ENCODE results near the gene P2RY8.
"Not testable (repeated sequence)": the region's sequence is repeated elsewhere in the genome, so short reads cannot be mapped to it uniquely, and the experiment has no call there.

Gene P2RY8

GRCh38 chrX:1576201-1576992 lies 39.4 kb upstream of the P2RY8 start:
- in situ Hi-C loops (cut with MboI; ENCODE audit: low pct_unique_long_range_greater_than_20kb, low sequenced_read_pairs, unreplicated experiment) = no loop called here

GRCh38 chrX:1574181-1574580 lies 37.2 kb upstream of the P2RY8 start:
- DNase-seq (ENCODE audit: low spot score); in situ Hi-C loops (cut with MboI; ENCODE audit: low pct_unique_long_range_greater_than_20kb, low sequenced_read_pairs, unreplicated experiment): not testable (repeated sequence)

More at GRCh38 chrX:1576201-1576992, 39.4 kb upstream of the P2RY8 start:
- TF ChIP-seq CTCF (IDR thresholded peaks at IDR 0.05; ENCODE audit: extremely low read depth, insufficient read depth, missing control alignments) = no peak
- DNase-seq (ENCODE audit: low spot score) = no peak

GRCh38 chrX:1564750-1565683 lies 28.0 kb upstream of the P2RY8 start:
- peak; percentile 53 for DNase-seq (ENCODE audit: low spot score)
- in situ Hi-C loops (cut with MboI; ENCODE audit: low pct_unique_long_range_greater_than_20kb, low sequenced_read_pairs, unreplicated experiment) = no loop called here
- TF ChIP-seq CTCF (IDR thresholded peaks at IDR 0.05; ENCODE audit: extremely low read depth, insufficient read depth, missing control alignments) = no peak

- DNase-seq (ENCODE audit: low spot score); in situ Hi-C loops (cut with MboI; ENCODE audit: low pct_unique_long_range_greater_than_20kb, low sequenced_read_pairs, unreplicated experiment): not testable (repeated sequence)
These were observed 27.1 kb upstream of the P2RY8 start for GRCh38 chrX:1564077-1564476.

GRCh38 chrX:1561164-1561563 lies 24.2 kb upstream of the P2RY8 start:
- no peak for DNase-seq (ENCODE audit: low spot score)
- in situ Hi-C loops (cut with MboI; ENCODE audit: low pct_unique_long_range_greater_than_20kb, low sequenced_read_pairs, unreplicated experiment) = no loop called here
- TF ChIP-seq CTCF (IDR thresholded peaks at IDR 0.05; ENCODE audit: extremely low read depth, insufficient read depth, missing control alignments) = no peak

GRCh38 chrX:1558761-1559468 lies 21.9 kb upstream of the P2RY8 start:
- no peak for TF ChIP-seq CTCF (IDR thresholded peaks at IDR 0.05; ENCODE audit: extremely low read depth, insufficient read depth, missing control alignments)
- DNase-seq (ENCODE audit: low spot score) = no peak
- in situ Hi-C loops (cut with MboI; ENCODE audit: low pct_unique_long_range_greater_than_20kb, low sequenced_read_pairs, unreplicated experiment) = no loop called here

GRCh38 chrX:1557442-1557841 lies 20.5 kb upstream of the P2RY8 start:
- DNase-seq (ENCODE audit: low spot score); in situ Hi-C loops (cut with MboI; ENCODE audit: low pct_unique_long_range_greater_than_20kb, low sequenced_read_pairs, unreplicated experiment): not testable (repeated sequence)

Measured in GM13977 (cell line).